HEK293 (cell line): ENCODE data around the gene ATP6V1A.

Source experiments
- CTCF ChIA-PET: fragments of 350-600 bp; formaldehyde crosslinking; extraction: SDS; loops from one replicate; lab custom pipeline; 2021; ENCODE audit warnings: antibody characterized with exemption; lab: Yijun Ruan, JAX
- POLR2A ChIA-PET: fragments of 300-600 bp; formaldehyde crosslinking; extraction: SDS; loops from one replicate; lab custom pipeline; 2020; ENCODE audit warnings: antibody characterized with exemption, inconsistent platforms; lab: Yijun Ruan, JAX
- H3K27ac ChIP-seq: fragments of 200-500 bp; sonication (Bioruptor generic); 2 replicates; pipeline ENCODE4 v1.5.1; 2014; ENCODE audit warnings: low read depth, low read length, control low read depth, inconsistent platforms; ENCODE audit errors: extremely low read depth
- H3K36me3 ChIP-seq, 2 experiments: fragments of 200-500 bp in 1 of 2; sonication (Bioruptor generic) in 1 of 2; 1 replicate in 1 of 2; 2 replicates in 1 of 2; pipeline ENCODE4 v1.5.1; 2014 to 2017; ENCODE audit warnings: inconsistent platforms in 2 of 2, low read length in 2 of 2; ENCODE audit not compliant: control insufficient read depth in 2 of 2, insufficient read depth in 1 of 2
- H3K4me1 ChIP-seq: fragments of 200-500 bp; sonication (Bioruptor generic); 2 replicates; pipeline ENCODE4 v1.5.1; 2014; ENCODE audit warnings: mild to moderate bottlenecking, low read length, inconsistent platforms; ENCODE audit not compliant: control insufficient read depth, insufficient read depth
- H3K4me3 ChIP-seq: 2 replicates; pipeline ENCODE4 v1.5.1; 2011; ENCODE audit warnings: low read depth, mild to moderate bottlenecking, control low read depth, low read length, moderate library complexity
- H3K9me3 ChIP-seq: fragments of 200-500 bp; sonication (Bioruptor generic); 2 replicates; pipeline ENCODE4 v1.5.1; 2014; ENCODE audit warnings: low read depth, low read length, inconsistent platforms; ENCODE audit not compliant: control insufficient read depth, insufficient read depth
- GFI1B ChIP-seq: fragments of 450-650 bp; formaldehyde crosslinking; IDR thresholded peaks from 2 replicates; pipeline ENCODE4 v1.5.1; 2016; ENCODE audit warnings: missing biosample characterization, missing genetic modification characterization
- HIC1 ChIP-seq: fragments of 450-650 bp; formaldehyde crosslinking; IDR thresholded peaks from 2 replicates; pipeline ENCODE4 v1.5.1; 2016; ENCODE audit warnings: missing biosample characterization, missing genetic modification characterization
- IKZF3 ChIP-seq: fragments of 450-650 bp; IDR thresholded peaks from 2 replicates; pipeline ENCODE4 v1.5.0; 2018; ENCODE audit warnings: missing biosample characterization, mild to moderate bottlenecking, missing genetic modification characterization, moderate library complexity
- PBX3 ChIP-seq: sonication (generic); formaldehyde crosslinking; IDR thresholded peaks from 2 replicates; pipeline ENCODE4 v1.8.1; 2022; ENCODE audit warnings: mild to moderate bottlenecking, moderate library complexity, missing genetic modification reagents
- RBAK ChIP-seq: fragments of 450-650 bp; formaldehyde crosslinking; IDR thresholded peaks from 2 replicates; pipeline ENCODE4 v1.5.1; 2016; ENCODE audit warnings: missing biosample characterization, missing genetic modification characterization
- SP7 ChIP-seq: fragments of 450-650 bp; formaldehyde crosslinking; IDR thresholded peaks from 2 replicates; pipeline ENCODE4 v1.5.1; 2016; ENCODE audit warnings: missing biosample characterization, missing genetic modification characterization
- ZNF10 ChIP-seq: fragments of 450-650 bp; formaldehyde crosslinking; IDR thresholded peaks from 2 replicates; pipeline ENCODE4 v1.5.1; 2017; ENCODE audit warnings: missing biosample characterization, missing genetic modification characterization
- ZNF274 ChIP-seq, 2 experiments: fragments of 200-500 bp in 1 of 2; fragments of 450-650 bp in 1 of 2; sonication (Bioruptor generic) in 1 of 2; formaldehyde crosslinking in 1 of 2; IDR thresholded peaks; 2 replicates each; pipeline versions ENCODE4 v1.5.1 to v1.6.1; 2014 to 2016; ENCODE audit warnings: borderline replicate concordance in 1 of 2, inconsistent platforms in 1 of 2, low read length in 1 of 2, missing biosample characterization in 1 of 2, missing genetic modification characterization in 1 of 2
- ZNF280C ChIP-seq: fragments of 450-650 bp; formaldehyde crosslinking; IDR thresholded peaks from 2 replicates; pipeline ENCODE4 v1.5.1; 2016; ENCODE audit warnings: missing biosample characterization, missing genetic modification characterization
- ZNF280D ChIP-seq: fragments of 450-650 bp; formaldehyde crosslinking; IDR thresholded peaks from 2 replicates; pipeline ENCODE4 v1.5.1; 2016; ENCODE audit warnings: missing biosample characterization, missing genetic modification characterization
- ZNF292 ChIP-seq: fragments of 450-650 bp; formaldehyde crosslinking; IDR thresholded peaks from 2 replicates; pipeline ENCODE4 v1.5.1; 2016; ENCODE audit warnings: low read depth, missing biosample characterization, missing genetic modification characterization, borderline replicate concordance
- ZNF311 ChIP-seq: fragments of 450-650 bp; formaldehyde crosslinking; IDR thresholded peaks from 2 replicates; pipeline ENCODE4 v1.5.1; 2017; ENCODE audit warnings: missing biosample characterization, missing genetic modification characterization, borderline replicate concordance
- ZNF404 ChIP-seq: fragments of 450-650 bp; formaldehyde crosslinking; IDR thresholded peaks from 2 replicates; pipeline ENCODE4 v1.5.1; 2017; ENCODE audit warnings: missing biosample characterization, missing genetic modification characterization
- ZNF571 ChIP-seq: fragments of 450-650 bp; formaldehyde crosslinking; IDR thresholded peaks from 2 replicates; pipeline ENCODE4 v1.5.0; 2017; ENCODE audit warnings: missing biosample characterization, missing genetic modification characterization
- ZNF580 ChIP-seq: fragments of 450-650 bp; formaldehyde crosslinking; IDR thresholded peaks from 2 replicates; pipeline ENCODE4 v1.5.1; 2016; ENCODE audit warnings: missing biosample characterization, missing genetic modification characterization
- ZNF596 ChIP-seq: fragments of 450-650 bp; IDR thresholded peaks from 2 replicates; pipeline ENCODE4 v1.5.0; 2018; ENCODE audit warnings: missing biosample characterization, mild to moderate bottlenecking, missing genetic modification characterization, moderate library complexity
- ZNF621 ChIP-seq: fragments of 450-650 bp; formaldehyde crosslinking; IDR thresholded peaks from 2 replicates; pipeline ENCODE4 v1.5.1; 2017; ENCODE audit warnings: missing biosample characterization, missing genetic modification characterization
- ZNF843 ChIP-seq: fragments of 450-650 bp; formaldehyde crosslinking; IDR thresholded peaks from 2 replicates; pipeline ENCODE4 v1.5.1; 2016; ENCODE audit warnings: missing biosample characterization, missing genetic modification characterization

The ATP6V1A gene

GRCh38 chr3:113721636-113722035 is 25.2 kb upstream of the ATP6V1A start:
- ChIA-PET POLR2A (no interaction called here), CTCF (no interaction called here)
- H3K4me3 ChIP-seq: no peak overlapping the region
- peaks cover 9 to 56% of the 10 kb centered on the region in 2 experiments for H3K36me3 ChIP-seq
- H3K27ac ChIP-seq: no peak overlapping the region
- H3K4me1 ChIP-seq: no peaks in the 10 kb centered on the region
- TF ChIP-seq ZNF571 (tag by site-specific recombination) (no peak), ZNF292 (tag by site-specific recombination) (no peak), ZNF596 (tag by site-specific recombination) (no peak), HIC1 (tag by site-specific recombination) (no peak), ZNF580 (tag by site-specific recombination) (no peak)
- H3K9me3 ChIP-seq: no peaks in the 10 kb centered on the region

- H3K36me3 ChIP-seq: peaks cover 0 to 14% of the 10 kb centered on the region in 2 experiments; a peak in 2 of 3 replicates
- POLR2A ChIA-PET: no interaction called here
- H3K27ac ChIP-seq: no peak overlapping the region
- no peak for TF ChIP-seq ZNF10 (tag by site-specific recombination)
- no peak for TF ChIP-seq ZNF621
- TF ChIP-seq ZNF274 (IDR thresholded peaks at IDR 0.05; ENCODE audit: low read length): no peak
- no peak for TF ChIP-seq ZNF274 (tag by site-specific recombination; IDR thresholded peaks at IDR 0.05; ENCODE audit: borderline replicate concordance)
- TF ChIP-seq ZNF311 (tag by site-specific recombination): no peak
- H3K4me1 ChIP-seq: no peaks in the 10 kb centered on the region
- H3K9me3 ChIP-seq: no peaks in the 10 kb centered on the region
- no peak overlapping the region for H3K4me3 ChIP-seq
- CTCF ChIA-PET: interaction anchor here (0.6 kb wide), 1 partner anchor 952 kb away, joined by 4 read pairs; no protein-coding TSS in a partner anchor
Observed at GRCh38 chr3:113728661-113729060, 18.2 kb upstream of the ATP6V1A start.

GRCh38 chr3:113730550-113730949 is 16.3 kb upstream of the ATP6V1A start:
- Histone ChIP-seq H3K4me1 (no peaks in the 10 kb centered on the region), H3K9me3 (no peaks in the 10 kb centered on the region), H3K4me3 (no peak overlapping the region), H3K27ac (no peak overlapping the region), H3K36me3 (peaks cover 0 to 10% of the 10 kb centered on the region in 2 experiments; a peak in 2 of 3 replicates)
- ChIA-PET CTCF (interaction anchor here (0.7 kb wide), 1 partner anchor 13 kb away, joined by 3 read pairs; no protein-coding TSS in a partner anchor), POLR2A (interaction anchor here (0.6 kb wide), 1 partner anchor 17 kb away, joined by 3 read pairs; no protein-coding TSS in a partner anchor)
- TF ChIP-seq PBX3 (CRISPR knock-in tag): no peak
- no peak for TF ChIP-seq ZNF404 (tag by site-specific recombination)
- no peak for TF ChIP-seq ZNF580 (tag by site-specific recombination)
- no peak for TF ChIP-seq ZNF843 (tag by site-specific recombination)
- no peak for TF ChIP-seq GFI1B
- no peak for TF ChIP-seq ZNF280D (tag by site-specific recombination)
- no peak for TF ChIP-seq ZNF280C (tag by site-specific recombination)
- no peak for TF ChIP-seq RBAK (tag by site-specific recombination)
- TF ChIP-seq SP7 (tag by site-specific recombination): no peak
- no peak for TF ChIP-seq ZNF571 (tag by site-specific recombination)
- no peak for TF ChIP-seq IKZF3 (tag by site-specific recombination)
